ENCODE measurements around the gene FUT3.

GRCh38 chr19:5809469-5809868 lies 41.8 kb downstream of the FUT3 start:
- no peak for TF ChIP-seq CTCF (conservative IDR thresholded peaks at IDR 0.05; ENCODE audit: low read length)
- TF ChIP-seq EZH2phosphoT487 (IDR thresholded peaks at IDR 0.05; ENCODE audit: borderline replicate concordance), result no peak
